Brain microvascular endothelial cell (primary cell): ENCODE measurements around the gene CSRNP3.

Experiments
- DNase-seq: peaks from one replicate; pipeline ENCODE4 v3.0.0-alpha.2; 2020
- H3K27ac ChIP-seq: fragments of 250-450 bp; sonication (Bioruptor Pico); 2 replicates; pipeline ENCODE4 v1.5.1; 2020; ENCODE audit warnings: mild to moderate bottlenecking, moderate library complexity
- H3K27me3 ChIP-seq: fragments of 250-450 bp; sonication (Bioruptor Pico); replicated peaks from 2 replicates; pipeline ENCODE4 v1.5.1; 2020; ENCODE audit warnings: mild to moderate bottlenecking
- H3K36me3 ChIP-seq: fragments of 250-450 bp; sonication (Bioruptor Pico); replicated peaks from 2 replicates; pipeline ENCODE4 v1.5.1; 2020; ENCODE audit warnings: mild to moderate bottlenecking
- H3K4me3 ChIP-seq: 2 replicates; pipeline ENCODE4 v1.5.1; 2011; ENCODE audit warnings: low read depth, mild to moderate bottlenecking, control low read depth, low read length, moderate library complexity
- CTCF ChIP-seq: IDR thresholded peaks from 2 replicates; pipeline ENCODE4 v1.5.1; 2011; ENCODE audit warnings: low read depth, mild to moderate bottlenecking, moderate library complexity, low read length, control low read depth, inconsistent platforms; ENCODE audit errors: missing control alignments
- in situ Hi-C: cut with HindIII; loops from 2 replicates; pipeline ENCODE4 v1.10.0; 2017; ENCODE audit warnings: low sequenced_read_pairs, low pct_ligation_motif_present

Gene CSRNP3

GRCh38 chr2:165471349-165471950 is 2.0 kb downstream of the CSRNP3 start:
- no peaks in the 10 kb centered on the region for H3K27me3 ChIP-seq
- no peaks in the 10 kb centered on the region for H3K36me3 ChIP-seq
- H3K27ac ChIP-seq: no peak overlapping the region
- TF ChIP-seq CTCF: no peak
- DNase-seq: no peak
- H3K4me3 ChIP-seq: no peak overlapping the region
- in situ Hi-C loops: no loop called here

GRCh38 chr2:165472922-165473321 is 3.4 kb downstream of the CSRNP3 start:
- no peaks in the 10 kb centered on the region for H3K36me3 ChIP-seq
- no peak overlapping the region for H3K27ac ChIP-seq
- H3K4me3 ChIP-seq: no peak overlapping the region
- no peak for TF ChIP-seq CTCF
- DNase-seq: no peak
- in situ Hi-C loops: no loop called here
- no peaks in the 10 kb centered on the region for H3K27me3 ChIP-seq

GRCh38 chr2:165474619-165475276 is 5.2 kb downstream of the CSRNP3 start:
- no peaks in the 10 kb centered on the region for H3K27me3 ChIP-seq
- H3K36me3 ChIP-seq: no peaks in the 10 kb centered on the region
- in situ Hi-C loops: no loop called here
- no peak overlapping the region for H3K4me3 ChIP-seq
- no peak for DNase-seq
- TF ChIP-seq CTCF: no peak
- no peak overlapping the region for H3K27ac ChIP-seq

GRCh38 chr2:165475277-165476004 is 5.9 kb downstream of the CSRNP3 start:
- TF ChIP-seq CTCF: no peak
- no peak overlapping the region for H3K4me3 ChIP-seq
- no peak for DNase-seq
- H3K27me3 ChIP-seq: no peaks in the 10 kb centered on the region
- in situ Hi-C loops: no loop called here
- H3K36me3 ChIP-seq: no peaks in the 10 kb centered on the region
- H3K27ac ChIP-seq: no peak overlapping the region

GRCh38 chr2:165479856-165480255 is 10.4 kb downstream of the CSRNP3 start:
- DNase-seq: no peak
- in situ Hi-C loops: no loop called here
- no peaks in the 10 kb centered on the region for H3K27me3 ChIP-seq
- no peak for TF ChIP-seq CTCF
- no peak overlapping the region for H3K27ac ChIP-seq
- H3K36me3 ChIP-seq: no peaks in the 10 kb centered on the region
- H3K4me3 ChIP-seq: no peak overlapping the region
